Astrocyte of the cerebellum (primary cell): ENCODE data around the gene PKDCC.

Experiments
- DNase-seq: peaks from one replicate; pipeline ENCODE4 v3.0.0-alpha.2; 2011; ENCODE audit warnings: low read depth
- H3K4me3 ChIP-seq: 2 replicates; pipeline ENCODE4 v1.5.1; 2011; ENCODE audit warnings: mild to moderate bottlenecking, low read depth, low read length, moderate library complexity
- in situ Hi-C: cut with HindIII; loops from 2 replicates; pipeline ENCODE4 v1.10.0; 2017; ENCODE audit warnings: low sequenced_read_pairs
- TF ChIP-seq, protein P1 (sequence below): IDR thresholded peaks from 2 replicates; pipeline ENCODE4 v1.5.1; 2012; ENCODE audit warnings: low read length, low read depth, moderate library complexity, mild to moderate bottlenecking; ENCODE audit errors: missing control alignments

Gene PKDCC

GRCh38 chr2:42035241-42035640 lies 12.6 kb upstream of the PKDCC start:
- TF ChIP-seq, protein P1, sequence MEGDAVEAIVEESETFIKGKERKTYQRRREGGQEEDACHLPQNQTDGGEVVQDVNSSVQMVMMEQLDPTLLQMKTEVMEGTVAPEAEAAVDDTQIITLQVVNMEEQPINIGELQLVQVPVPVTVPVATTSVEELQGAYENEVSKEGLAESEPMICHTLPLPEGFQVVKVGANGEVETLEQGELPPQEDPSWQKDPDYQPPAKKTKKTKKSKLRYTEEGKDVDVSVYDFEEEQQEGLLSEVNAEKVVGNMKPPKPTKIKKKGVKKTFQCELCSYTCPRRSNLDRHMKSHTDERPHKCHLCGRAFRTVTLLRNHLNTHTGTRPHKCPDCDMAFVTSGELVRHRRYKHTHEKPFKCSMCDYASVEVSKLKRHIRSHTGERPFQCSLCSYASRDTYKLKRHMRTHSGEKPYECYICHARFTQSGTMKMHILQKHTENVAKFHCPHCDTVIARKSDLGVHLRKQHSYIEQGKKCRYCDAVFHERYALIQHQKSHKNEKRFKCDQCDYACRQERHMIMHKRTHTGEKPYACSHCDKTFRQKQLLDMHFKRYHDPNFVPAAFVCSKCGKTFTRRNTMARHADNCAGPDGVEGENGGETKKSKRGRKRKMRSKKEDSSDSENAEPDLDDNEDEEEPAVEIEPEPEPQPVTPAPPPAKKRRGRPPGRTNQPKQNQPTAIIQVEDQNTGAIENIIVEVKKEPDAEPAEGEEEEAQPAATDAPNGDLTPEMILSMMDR, result no peak
- no peak overlapping the region for H3K4me3 ChIP-seq
- no peak for DNase-seq
- in situ Hi-C loops, result no loop called here

GRCh38 chr2:42036413-42036812 lies 11.4 kb upstream of the PKDCC start:
- in situ Hi-C loops, result no loop called here
- TF ChIP-seq, protein P1, result no peak
- no peak overlapping the region for H3K4me3 ChIP-seq
- DNase-seq, result no peak

GRCh38 chr2:42036940-42037339 lies 10.9 kb upstream of the PKDCC start:
- H3K4me3 ChIP-seq, result no peak overlapping the region
- in situ Hi-C loops, result no loop called here
- no peak for DNase-seq
- TF ChIP-seq, protein P1, result no peak

- in situ Hi-C loops, result loop anchor here (5.0 kb wide), 1 partner anchor 37 kb away; no protein-coding TSS in a partner anchor
- TF ChIP-seq, protein P1, result peak; percentile 18
- DNase-seq, result no peak
- H3K4me3 ChIP-seq, result no peak overlapping the region
These were observed 7.1 kb upstream of the PKDCC start for GRCh38 chr2:42040643-42041278.

DNA sequence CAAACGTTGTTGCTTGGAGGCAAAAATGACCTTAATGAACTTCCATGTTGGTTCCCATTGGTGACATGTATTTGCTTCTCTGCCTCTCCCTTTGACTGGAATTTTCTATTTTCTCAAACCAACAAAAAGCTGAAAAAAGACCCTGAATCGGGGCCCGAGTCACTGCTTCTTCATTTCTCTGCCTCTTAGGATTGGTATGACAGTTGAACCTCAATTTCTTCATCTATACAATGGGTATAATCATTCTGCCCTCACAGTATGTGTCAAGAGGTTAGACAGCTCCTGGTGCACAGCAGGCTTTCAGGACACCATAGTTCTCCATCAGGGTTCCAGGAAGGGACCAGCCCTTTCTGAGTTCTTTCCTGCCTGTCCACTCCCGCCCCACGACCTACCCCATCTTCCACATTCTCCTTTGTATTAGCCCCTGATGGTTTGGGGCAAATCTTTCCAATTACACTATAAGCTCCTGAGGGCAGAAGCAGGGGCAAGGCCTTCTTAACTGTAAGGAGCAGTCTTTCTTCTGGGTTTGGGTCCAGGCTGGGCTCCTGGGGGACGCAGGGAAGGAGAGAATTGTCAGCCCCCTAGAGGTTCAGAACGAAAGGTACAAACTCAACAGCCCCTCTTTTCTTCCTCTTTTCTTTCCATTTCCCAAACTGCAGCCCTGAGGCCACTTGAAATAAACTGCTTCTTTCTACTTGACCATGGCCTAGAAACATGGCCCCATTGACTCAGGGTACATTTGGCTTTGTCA lies 6.3 kb upstream of the PKDCC start:
- TF ChIP-seq, protein P1, result no peak
- in situ Hi-C loops, result loop anchor here (5.0 kb wide), 1 partner anchor 36 kb away; no protein-coding TSS in a partner anchor
- H3K4me3 ChIP-seq, result no peak overlapping the region
- DNase-seq, result no peak

GRCh38 chr2:42042631-42043355 lies 5.0 kb upstream of the PKDCC start:
- in situ Hi-C loops, result loop anchor here (5.0 kb wide), 1 partner anchor 35 kb away; no protein-coding TSS in a partner anchor
- DNase-seq, result no peak
- TF ChIP-seq, protein P1, result no peak
- no peak overlapping the region for H3K4me3 ChIP-seq
